Measurements from ENCODE around the gene L2HGDH. TPM values are rescaled to one million over a fixed set of nuclear protein-coding genes. Genes with fewer than 3 reads are reported as not detected.

Gene L2HGDH
- polyA plus RNA-seq, 1 donor (not counting 4 experiments of a cell fraction or from before 2014, with no cell fraction given): 7.9 TPM

DNA sequence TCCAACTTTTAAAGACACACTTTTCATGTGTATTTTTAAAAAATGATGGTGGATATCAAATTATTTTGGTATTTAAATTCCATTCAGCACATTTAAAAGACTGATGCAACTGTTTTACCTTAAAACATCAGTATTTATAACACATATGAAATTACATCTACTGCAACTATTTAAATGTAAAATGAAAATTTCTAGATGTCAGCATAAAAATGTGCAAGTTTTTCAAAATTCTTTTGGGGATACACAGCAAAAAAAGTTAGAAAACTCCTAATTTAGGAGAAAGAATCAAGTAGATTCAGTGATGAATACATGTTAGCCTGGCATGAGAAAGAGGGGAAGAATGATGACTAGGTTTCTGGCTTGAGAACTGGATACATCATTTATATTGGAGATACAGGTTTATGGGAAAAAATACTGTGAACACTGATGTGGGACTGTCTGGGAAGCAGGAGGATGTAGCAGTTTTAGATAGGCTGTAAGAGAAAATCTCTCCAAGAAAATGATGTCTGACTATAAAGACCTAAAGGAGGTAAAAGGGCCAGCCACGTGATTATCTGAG is 89.9 kb downstream of the L2HGDH start:
- no peaks in the 10 kb centered on the region for H3K9me3 ChIP-seq (ENCODE audit: control insufficient read depth, low read depth, low read length)
- FAIRE-seq: no peak
- no peaks in the 10 kb centered on the region for H3K27me3 ChIP-seq (ENCODE audit: control insufficient read depth, extremely low read depth, insufficient read depth, low read length)
- no peak overlapping the region for H2AFZ ChIP-seq (ENCODE audit: control insufficient read depth, low read length)
- H3K79me2 ChIP-seq (ENCODE audit: control insufficient read depth, insufficient read depth, low read length): peaks cover 63% of the 10 kb centered on the region
- no peak overlapping the region for H3K9ac ChIP-seq (ENCODE audit: control insufficient read depth, extremely low read depth, insufficient read depth, low read length)
- DNase-seq (ENCODE audit: low read depth, low spot score): no peak
- H4K20me1 ChIP-seq (ENCODE audit: control insufficient read depth, extremely low read depth, insufficient read depth, low read length): peaks cover 8% of the 10 kb centered on the region
- H3K4me3 ChIP-seq (ENCODE audit: control insufficient read depth in 2 of 3, extremely low read depth in 1 of 3, insufficient read depth in 2 of 3, low read depth in 1 of 3, low read length in 3 of 3): no peak overlapping the region
- H3K4me2 ChIP-seq (ENCODE audit: control insufficient read depth, extremely low read depth, insufficient read depth, low read depth, low read length): no peak overlapping the region
- no peak overlapping the region for H3K27ac ChIP-seq (ENCODE audit: control insufficient read depth, insufficient read depth, low read length)
- dilution Hi-C loops (cut with MboI; ENCODE audit: extremely low pct_ligation_motif_present, low sequenced_read_pairs): no loop called here
- no peaks in the 10 kb centered on the region for H3K36me3 ChIP-seq (ENCODE audit: control insufficient read depth in 2 of 2, extremely low read depth in 1 of 2, insufficient read depth in 2 of 2, low read length in 2 of 2)
- H3K9me1 ChIP-seq (ENCODE audit: control insufficient read depth, extremely low read depth, insufficient read depth, low read length): no peaks in the 10 kb centered on the region
- peaks cover 7% of the 10 kb centered on the region for H3K4me1 ChIP-seq (ENCODE audit: control insufficient read depth, extremely low read depth, insufficient read depth, low read length)
- TF ChIP-seq, protein P1, sequence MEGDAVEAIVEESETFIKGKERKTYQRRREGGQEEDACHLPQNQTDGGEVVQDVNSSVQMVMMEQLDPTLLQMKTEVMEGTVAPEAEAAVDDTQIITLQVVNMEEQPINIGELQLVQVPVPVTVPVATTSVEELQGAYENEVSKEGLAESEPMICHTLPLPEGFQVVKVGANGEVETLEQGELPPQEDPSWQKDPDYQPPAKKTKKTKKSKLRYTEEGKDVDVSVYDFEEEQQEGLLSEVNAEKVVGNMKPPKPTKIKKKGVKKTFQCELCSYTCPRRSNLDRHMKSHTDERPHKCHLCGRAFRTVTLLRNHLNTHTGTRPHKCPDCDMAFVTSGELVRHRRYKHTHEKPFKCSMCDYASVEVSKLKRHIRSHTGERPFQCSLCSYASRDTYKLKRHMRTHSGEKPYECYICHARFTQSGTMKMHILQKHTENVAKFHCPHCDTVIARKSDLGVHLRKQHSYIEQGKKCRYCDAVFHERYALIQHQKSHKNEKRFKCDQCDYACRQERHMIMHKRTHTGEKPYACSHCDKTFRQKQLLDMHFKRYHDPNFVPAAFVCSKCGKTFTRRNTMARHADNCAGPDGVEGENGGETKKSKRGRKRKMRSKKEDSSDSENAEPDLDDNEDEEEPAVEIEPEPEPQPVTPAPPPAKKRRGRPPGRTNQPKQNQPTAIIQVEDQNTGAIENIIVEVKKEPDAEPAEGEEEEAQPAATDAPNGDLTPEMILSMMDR (optimal IDR thresholded peaks at IDR 0.05 in 1 of 3, IDR thresholded peaks at IDR 0.05 in 1 of 3, conservative IDR thresholded peaks at IDR 0.05 in 1 of 3; ENCODE audit: extremely low read depth in 1 of 3, insufficient read depth in 2 of 3, low read length in 3 of 3): no peak
- TF ChIP-seq EZH2 (IDR thresholded peaks at IDR 0.05; ENCODE audit: low read length): no peak

DNA sequence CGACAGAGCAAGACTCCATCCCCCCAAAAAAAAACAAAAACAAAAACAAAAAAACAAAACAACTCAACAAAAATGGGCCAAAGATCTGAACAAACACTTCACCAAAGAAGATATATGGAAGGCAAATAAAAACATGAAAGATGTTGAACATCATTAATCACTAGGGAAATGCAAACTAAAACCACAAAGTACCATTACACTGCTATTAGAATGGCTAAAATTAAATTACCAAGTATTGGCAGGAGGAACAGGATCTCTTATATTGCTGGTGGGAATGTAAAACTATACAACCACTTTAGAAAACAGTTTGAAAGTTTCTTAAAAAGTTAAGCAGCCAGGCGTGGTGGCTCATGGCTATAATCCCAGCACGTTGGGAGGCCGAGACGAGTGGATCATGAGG is 93.5 kb downstream of the L2HGDH start:
- dilution Hi-C loops (cut with MboI; ENCODE audit: extremely low pct_ligation_motif_present, low sequenced_read_pairs): no loop called here
- FAIRE-seq (no peak), DNase-seq (ENCODE audit: low read depth, low spot score) (no peak)
- H3K9me1 ChIP-seq (ENCODE audit: control insufficient read depth, extremely low read depth, insufficient read depth, low read length): no peaks in the 10 kb centered on the region
- H3K9ac ChIP-seq (ENCODE audit: control insufficient read depth, extremely low read depth, insufficient read depth, low read length): no peak overlapping the region
- TF ChIP-seq, protein P1 (optimal IDR thresholded peaks at IDR 0.05 in 1 of 3, IDR thresholded peaks at IDR 0.05 in 1 of 3, conservative IDR thresholded peaks at IDR 0.05 in 1 of 3; ENCODE audit: extremely low read depth in 1 of 3, insufficient read depth in 2 of 3, low read length in 3 of 3): no peak
- TF ChIP-seq EZH2 (IDR thresholded peaks at IDR 0.05; ENCODE audit: low read length): no peak
- H3K27me3 ChIP-seq (ENCODE audit: control insufficient read depth, extremely low read depth, insufficient read depth, low read length): no peaks in the 10 kb centered on the region
- peaks cover 3% of the 10 kb centered on the region for H3K4me1 ChIP-seq (ENCODE audit: control insufficient read depth, extremely low read depth, insufficient read depth, low read length)
- H3K36me3 ChIP-seq (ENCODE audit: control insufficient read depth in 2 of 2, extremely low read depth in 1 of 2, insufficient read depth in 2 of 2, low read length in 2 of 2): no peaks in the 10 kb centered on the region
- no peaks in the 10 kb centered on the region for H3K9me3 ChIP-seq (ENCODE audit: control insufficient read depth, low read depth, low read length)
- no peak overlapping the region for H2AFZ ChIP-seq (ENCODE audit: control insufficient read depth, low read length)
- no peak overlapping the region for H3K4me3 ChIP-seq (ENCODE audit: control insufficient read depth in 2 of 3, extremely low read depth in 1 of 3, insufficient read depth in 2 of 3, low read depth in 1 of 3, low read length in 3 of 3)
- H3K79me2 ChIP-seq (ENCODE audit: control insufficient read depth, insufficient read depth, low read length): peaks cover 55% of the 10 kb centered on the region
- no peak overlapping the region for H3K27ac ChIP-seq (ENCODE audit: control insufficient read depth, insufficient read depth, low read length)
- no peak overlapping the region for H3K4me2 ChIP-seq (ENCODE audit: control insufficient read depth, extremely low read depth, insufficient read depth, low read depth, low read length)
- peaks cover 2% of the 10 kb centered on the region for H4K20me1 ChIP-seq (ENCODE audit: control insufficient read depth, extremely low read depth, insufficient read depth, low read length)

Measured in keratinocyte (primary cell).